OCI-LY7 (cell line): Measurements from ENCODE around the gene HS2ST1. TPM values are rescaled to one million over a fixed set of nuclear protein-coding genes. Genes with fewer than 3 reads are reported as not detected.

Experiments
- BruUV-seq: library from RNA; stranded (reverse); fragments of 400-500 nt; replicated peaks from 2 replicates; lab custom pipeline; 2021; lab: Mats Ljungman, UMichigan
- CTCF ChIA-PET: fragments of 300-600 bp; sonication (Branson Sonifier 250); formaldehyde crosslinking; loops from one replicate; lab custom pipeline; 2022; ENCODE audit warnings: antibody characterized with exemption; ENCODE audit not compliant: unreplicated experiment; lab: Charles Lee
- POLR2A ChIA-PET: fragments of 300-600 bp; sonication (Branson Sonifier 250); formaldehyde crosslinking; loops from one replicate; lab custom pipeline; 2022; ENCODE audit warnings: antibody characterized with exemption; lab: Charles Lee
- DNase-seq: peaks from one replicate; pipeline ENCODE4 v3.0.0-alpha.2; 2015; ENCODE audit warnings: low spot score
- H2AFZ ChIP-seq: fragments of 200-600 bp; sonication (generic), shearing (Covaris generic); 2 replicates; pipeline ENCODE4 v1.6.1; 2014; ENCODE audit warnings: mild to moderate bottlenecking, antibody characterized with exemption, low read length, moderate library complexity
- H3K27ac ChIP-seq: fragments of 200-600 bp; sonication (generic); 2 replicates; pipeline ENCODE4 v1.5.1; 2014; ENCODE audit warnings: mixed run types, low read depth, mild to moderate bottlenecking, moderate library complexity, low read length, inconsistent platforms; ENCODE audit not compliant: poor library complexity, severe bottlenecking
- H3K36me3 ChIP-seq: fragments of 200-600 bp; sonication (generic); 2 replicates; pipeline ENCODE4 v1.6.1; 2014; ENCODE audit warnings: mild to moderate bottlenecking, antibody characterized with exemption, low read length, moderate library complexity, mixed read lengths; ENCODE audit not compliant: insufficient read depth
- H3K4me1 ChIP-seq: fragments of 200-600 bp; sonication (generic); 2 replicates; pipeline ENCODE4 v1.5.1; 2014; ENCODE audit warnings: mild to moderate bottlenecking, low read length; ENCODE audit not compliant: insufficient read depth, poor library complexity, severe bottlenecking
- H3K4me2 ChIP-seq: fragments of 200-600 bp; sonication (generic); 2 replicates; pipeline ENCODE4 v1.6.1; 2014; ENCODE audit warnings: mild to moderate bottlenecking, low read length
- H3K4me3 ChIP-seq: fragments of 200-600 bp; sonication (generic); 2 replicates; pipeline ENCODE4 v1.5.1; 2014; ENCODE audit warnings: mild to moderate bottlenecking, low read depth, low read length; ENCODE audit not compliant: poor library complexity, severe bottlenecking
- H3K79me2 ChIP-seq: fragments of 200-600 bp; sonication (generic); 2 replicates; pipeline ENCODE4 v1.6.1; 2016; ENCODE audit warnings: low read depth, mild to moderate bottlenecking, low read length, moderate library complexity, mixed read lengths; ENCODE audit not compliant: insufficient read depth
- H3K9me2 ChIP-seq: fragments of 200-600 bp; sonication (generic); 2 replicates; pipeline ENCODE4 v1.6.1; 2016; ENCODE audit warnings: mild to moderate bottlenecking, low read length, mixed read lengths; ENCODE audit not compliant: insufficient read depth
- H3K9me3 ChIP-seq: fragments of 200-600 bp; sonication (generic); 2 replicates; pipeline ENCODE4 v1.6.1; 2014; ENCODE audit warnings: mild to moderate bottlenecking, mixed run types, low read length, mixed read lengths
- H4K20me1 ChIP-seq: fragments of 200-600 bp; sonication (generic); 2 replicates; pipeline ENCODE4 v1.6.1; 2014; ENCODE audit warnings: mild to moderate bottlenecking, antibody characterized with exemption, low read length, moderate library complexity, mixed read lengths; ENCODE audit not compliant: insufficient read depth
- EZH2phosphoT487 ChIP-seq: fragments of 200-600 bp; sonication (generic); IDR thresholded peaks from 2 replicates; pipeline ENCODE4 v1.6.1; 2018; ENCODE audit warnings: low read depth, borderline replicate concordance, mild to moderate bottlenecking, mixed run types, antibody characterized with exemption, low read length, moderate library complexity, mixed read lengths
- intact Hi-C: fragments of 100-400 bp; cut with micrococcal nuclease; formaldehyde crosslinking; loops from one replicate; pipeline ENCODE4 v1.10.0; 2022; ENCODE audit not compliant: unreplicated experiment
- total RNA-seq, 2 experiments: library from RNA; depleted of rRNA in 1 of 2; stranded (reverse); fragments of >200 nt in 1 of 2; shearing (Covaris generic) in 1 of 2; gene quantifications; 2 replicates each; pipeline ENCODE4 v1.2.3, GENCODE V29; 2014 to 2022
- TF ChIP-seq, protein P1 (sequence below): fragments of 200-600 bp; sonication (generic); conservative IDR thresholded peaks from 2 replicates; pipeline ENCODE4 v1.5.1; 2014; ENCODE audit warnings: mild to moderate bottlenecking, antibody characterized with exemption, low read length, moderate library complexity, mixed read lengths

The HS2ST1 gene
- total RNA-seq, 2 experiments from 2014 or later, result 20.9 to 63.7 TPM

DNA sequence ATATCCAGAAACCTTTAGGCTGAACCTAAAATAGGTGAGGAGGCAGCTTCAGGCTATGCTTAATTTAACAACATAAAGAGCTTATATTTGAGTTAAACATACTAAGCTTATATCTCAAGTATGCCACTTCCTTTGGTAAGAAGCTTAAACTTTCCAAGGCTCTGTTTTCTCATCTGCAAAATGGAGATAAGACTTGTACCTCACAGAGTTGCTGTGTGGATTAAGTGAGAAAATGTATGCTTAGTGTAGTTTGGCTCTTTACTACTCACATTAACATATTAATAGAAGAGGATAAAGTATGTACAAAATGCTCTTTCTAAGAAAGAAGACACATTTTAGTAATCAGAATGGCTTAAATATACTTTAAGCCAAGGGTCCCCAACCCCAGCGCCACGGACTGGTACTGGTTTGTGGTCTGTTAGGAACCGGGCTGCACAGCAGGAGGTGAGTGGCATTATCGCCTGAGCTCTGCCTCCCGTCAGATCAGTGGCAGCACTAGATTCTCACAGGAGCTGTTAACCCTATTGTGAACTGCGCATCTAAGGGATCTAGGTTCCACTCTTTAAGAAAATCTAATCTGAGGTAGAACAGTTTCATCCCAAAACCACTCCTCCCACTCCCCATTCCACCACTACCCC, 77.2 kb downstream of the HS2ST1 start:
- intact Hi-C loops, result no loop called here
- peaks cover 64% of the 10 kb centered on the region for H3K36me3 ChIP-seq
- H3K9me2 ChIP-seq, result no peaks in the 10 kb centered on the region
- no peak overlapping the region for H3K4me3 ChIP-seq
- no peaks in the 10 kb centered on the region for H3K9me3 ChIP-seq
- H3K79me2 ChIP-seq, result peaks cover 80% of the 10 kb centered on the region
- ChIA-PET CTCF (interaction anchor here (0.7 kb wide), 1 partner anchor 9 kb away, joined by 3 read pairs; no protein-coding TSS in a partner anchor), POLR2A (interaction anchor here (0.7 to 1.0 kb wide), 8 partner anchors 8 to 88 kb away, joined by 3 to 5 read pairs (median 3); partner anchors contain the start of gene HS2ST1)
- no TSS peak for BruUV-seq
- no peak overlapping the region for H3K27ac ChIP-seq
- TF ChIP-seq, protein P1, sequence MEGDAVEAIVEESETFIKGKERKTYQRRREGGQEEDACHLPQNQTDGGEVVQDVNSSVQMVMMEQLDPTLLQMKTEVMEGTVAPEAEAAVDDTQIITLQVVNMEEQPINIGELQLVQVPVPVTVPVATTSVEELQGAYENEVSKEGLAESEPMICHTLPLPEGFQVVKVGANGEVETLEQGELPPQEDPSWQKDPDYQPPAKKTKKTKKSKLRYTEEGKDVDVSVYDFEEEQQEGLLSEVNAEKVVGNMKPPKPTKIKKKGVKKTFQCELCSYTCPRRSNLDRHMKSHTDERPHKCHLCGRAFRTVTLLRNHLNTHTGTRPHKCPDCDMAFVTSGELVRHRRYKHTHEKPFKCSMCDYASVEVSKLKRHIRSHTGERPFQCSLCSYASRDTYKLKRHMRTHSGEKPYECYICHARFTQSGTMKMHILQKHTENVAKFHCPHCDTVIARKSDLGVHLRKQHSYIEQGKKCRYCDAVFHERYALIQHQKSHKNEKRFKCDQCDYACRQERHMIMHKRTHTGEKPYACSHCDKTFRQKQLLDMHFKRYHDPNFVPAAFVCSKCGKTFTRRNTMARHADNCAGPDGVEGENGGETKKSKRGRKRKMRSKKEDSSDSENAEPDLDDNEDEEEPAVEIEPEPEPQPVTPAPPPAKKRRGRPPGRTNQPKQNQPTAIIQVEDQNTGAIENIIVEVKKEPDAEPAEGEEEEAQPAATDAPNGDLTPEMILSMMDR, result no peak
- TF ChIP-seq EZH2phosphoT487, result no peak
- H3K4me2 ChIP-seq, result no peak overlapping the region
- no peak for DNase-seq
- H2AFZ ChIP-seq, result no peak overlapping the region
- no peaks in the 10 kb centered on the region for H4K20me1 ChIP-seq
- peaks cover 4% of the 10 kb centered on the region for H3K4me1 ChIP-seq

DNA sequence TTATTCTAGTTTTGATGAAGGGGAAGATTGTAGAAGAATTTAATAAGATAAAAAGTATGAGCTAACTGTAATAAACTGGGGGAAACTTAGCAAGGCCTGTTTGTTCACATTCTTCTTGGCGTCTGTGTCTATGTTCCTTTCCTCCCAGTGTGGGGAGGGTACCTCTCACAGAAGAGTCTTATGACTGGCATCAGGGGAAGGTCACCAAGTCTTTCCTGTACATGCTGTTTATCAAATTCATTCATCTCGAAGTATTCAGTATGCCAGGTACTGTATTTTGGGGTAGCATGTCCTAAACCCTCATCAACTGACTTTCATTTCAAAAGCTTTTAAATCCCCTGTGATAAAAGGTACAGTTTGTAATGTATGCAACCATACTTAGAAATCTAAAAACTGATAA, 78.4 kb downstream of the HS2ST1 start:
- Histone ChIP-seq H3K4me3 (no peak overlapping the region), H3K27ac (no peak overlapping the region), H3K79me2 (peaks cover 83% of the 10 kb centered on the region), H3K36me3 (peaks cover 56% of the 10 kb centered on the region), H3K9me2 (no peaks in the 10 kb centered on the region), H3K9me3 (no peaks in the 10 kb centered on the region), H4K20me1 (no peaks in the 10 kb centered on the region), H3K4me2 (no peak overlapping the region), H3K4me1 (peaks cover 4% of the 10 kb centered on the region), H2AFZ (no peak overlapping the region)
- POLR2A ChIA-PET, result interaction anchor here (0.7 to 2.1 kb wide), 3 partner anchors 9 to 86 kb away, joined by 3 to 13 read pairs (median 3); no protein-coding TSS in a partner anchor
- CTCF ChIA-PET, result no interaction called here
- no peak for DNase-seq
- TF ChIP-seq, protein P1, result no peak
- no peak for TF ChIP-seq EZH2phosphoT487
- BruUV-seq, result no TSS peak
- intact Hi-C loops, result no loop called here
